H7 (cell line): ENCODE data around the gene SMARCA4. TPM values are rescaled to one million over a fixed set of nuclear protein-coding genes. Genes with fewer than 3 reads are reported as not detected.
"Not testable (repeated sequence)": the region's sequence is repeated elsewhere in the genome, so short reads cannot be mapped to it uniquely, and the experiment has no call there.

Experiments used
- DNase-seq: peaks from one replicate; pipeline ENCODE4 v3.0.0; 2012
- H3K27me3 ChIP-seq: 2 replicates; pipeline ENCODE4 v1.6.0; 2011; ENCODE audit warnings: mild to moderate bottlenecking, low read length; ENCODE audit not compliant: control insufficient read depth, insufficient read depth
- H3K36me3 ChIP-seq: replicated peaks from 2 replicates; pipeline ENCODE4 v1.5.1; 2011; ENCODE audit warnings: low read length; ENCODE audit not compliant: control insufficient read depth, insufficient read depth
- H3K4me3 ChIP-seq: 2 replicates; pipeline ENCODE4 v1.5.1; 2011; ENCODE audit warnings: low read depth, mild to moderate bottlenecking, control low read depth, low read length, moderate library complexity; ENCODE audit not compliant: insufficient read depth
- total RNA-seq: library from RNA; depleted of rRNA; stranded (reverse); fragments of >200 nt; shearing (Covaris generic); gene quantifications from 2 replicates; pipeline ENCODE4 v1.2.3, GENCODE V29; 2014

The SMARCA4 gene
- total RNA-seq, 1 experiment from 2014 or later: 173 TPM

GRCh38 chr19:10922638-10923014 lies 38.2 kb upstream of the SMARCA4 start:
- H3K4me3 ChIP-seq: no peak overlapping the region
- peak; percentile 48 for DNase-seq

GRCh38 chr19:10923260-10924112 lies 37.3 kb upstream of the SMARCA4 start:
- H3K36me3 ChIP-seq: peaks cover 17% of the 10 kb centered on the region

More at GRCh38 chr19:10922638-10923014, 38.2 kb upstream of the SMARCA4 start:
- Histone ChIP-seq H3K27me3 (no peaks in the 10 kb centered on the region), H3K36me3 (peaks cover 20% of the 10 kb centered on the region)

DNA sequence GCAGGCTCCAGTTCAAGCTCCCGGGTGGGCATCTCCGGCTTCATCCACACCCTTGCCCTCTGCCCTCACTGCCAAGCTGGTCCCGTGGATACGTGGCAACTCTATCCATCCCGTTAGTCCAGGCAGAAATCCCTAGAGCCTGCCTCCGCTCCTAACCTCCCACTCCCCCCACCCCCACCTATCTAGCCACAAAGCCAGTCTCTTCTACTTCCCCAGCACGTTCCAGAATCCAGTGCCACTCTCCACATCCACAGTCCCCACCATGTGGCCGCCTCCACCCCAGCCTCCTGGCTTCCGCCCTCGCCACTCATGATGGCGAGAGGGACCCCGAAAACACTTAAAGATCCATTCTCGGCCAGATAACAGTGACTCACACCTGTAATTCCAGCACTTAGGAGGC lies 36.2 kb upstream of the SMARCA4 start:
- DNase-seq: no peak
- Histone ChIP-seq H3K36me3 (peaks cover 10% of the 10 kb centered on the region), H3K27me3 (no peaks in the 10 kb centered on the region), H3K4me3 (no peak overlapping the region)

More at GRCh38 chr19:10923260-10924112, 37.3 kb upstream of the SMARCA4 start:
- Histone ChIP-seq H3K27me3 (no peaks in the 10 kb centered on the region), H3K4me3 (no peak overlapping the region)
- DNase-seq: peak; percentile 39

DNA sequence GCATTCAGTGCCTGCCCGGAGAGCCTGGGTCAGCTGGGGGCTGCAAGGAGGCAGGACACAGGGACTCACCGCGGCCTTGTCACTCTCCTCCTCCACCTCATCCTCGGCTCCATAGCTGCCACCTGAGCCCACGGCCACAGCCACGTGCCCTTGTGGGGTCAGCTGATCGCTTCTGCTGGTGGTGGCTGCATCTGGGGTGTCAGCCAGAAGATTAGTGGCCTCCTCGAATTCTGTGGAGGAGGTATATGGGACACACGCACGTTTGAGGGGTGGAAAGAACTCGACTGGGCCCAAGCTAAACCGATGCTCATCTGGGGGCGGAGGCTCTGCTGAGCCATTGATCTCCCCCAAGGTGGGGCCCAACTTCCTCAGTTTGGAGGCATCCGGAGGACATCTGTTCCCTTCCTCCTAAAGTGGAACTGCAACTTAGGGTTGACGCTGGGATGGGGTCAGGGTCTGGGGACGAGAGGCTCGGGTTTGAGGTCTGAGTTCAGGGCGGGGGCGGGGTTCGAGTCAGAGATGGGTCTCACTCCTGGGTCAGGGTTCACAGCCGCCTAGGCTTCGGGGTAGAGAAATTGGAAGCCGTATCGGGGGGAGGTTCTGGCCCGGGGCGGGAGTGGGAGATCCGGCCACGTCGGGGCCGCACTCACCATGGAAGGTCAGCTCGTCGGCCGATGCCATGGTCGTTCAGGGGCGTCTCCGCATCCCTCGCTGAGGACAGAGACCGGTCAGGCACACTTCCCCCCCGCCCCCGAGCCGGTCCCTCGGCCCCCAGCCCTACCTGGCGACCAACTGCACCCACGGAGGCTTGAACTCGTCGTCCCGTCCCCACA lies 32.9 kb upstream of the SMARCA4 start:
- H3K36me3 ChIP-seq: peaks cover 11% of the 10 kb centered on the region
- no peak for DNase-seq
- H3K27me3 ChIP-seq: no peaks in the 10 kb centered on the region
- peak overlapping the region; percentile 95 for H3K4me3 ChIP-seq

DNA sequence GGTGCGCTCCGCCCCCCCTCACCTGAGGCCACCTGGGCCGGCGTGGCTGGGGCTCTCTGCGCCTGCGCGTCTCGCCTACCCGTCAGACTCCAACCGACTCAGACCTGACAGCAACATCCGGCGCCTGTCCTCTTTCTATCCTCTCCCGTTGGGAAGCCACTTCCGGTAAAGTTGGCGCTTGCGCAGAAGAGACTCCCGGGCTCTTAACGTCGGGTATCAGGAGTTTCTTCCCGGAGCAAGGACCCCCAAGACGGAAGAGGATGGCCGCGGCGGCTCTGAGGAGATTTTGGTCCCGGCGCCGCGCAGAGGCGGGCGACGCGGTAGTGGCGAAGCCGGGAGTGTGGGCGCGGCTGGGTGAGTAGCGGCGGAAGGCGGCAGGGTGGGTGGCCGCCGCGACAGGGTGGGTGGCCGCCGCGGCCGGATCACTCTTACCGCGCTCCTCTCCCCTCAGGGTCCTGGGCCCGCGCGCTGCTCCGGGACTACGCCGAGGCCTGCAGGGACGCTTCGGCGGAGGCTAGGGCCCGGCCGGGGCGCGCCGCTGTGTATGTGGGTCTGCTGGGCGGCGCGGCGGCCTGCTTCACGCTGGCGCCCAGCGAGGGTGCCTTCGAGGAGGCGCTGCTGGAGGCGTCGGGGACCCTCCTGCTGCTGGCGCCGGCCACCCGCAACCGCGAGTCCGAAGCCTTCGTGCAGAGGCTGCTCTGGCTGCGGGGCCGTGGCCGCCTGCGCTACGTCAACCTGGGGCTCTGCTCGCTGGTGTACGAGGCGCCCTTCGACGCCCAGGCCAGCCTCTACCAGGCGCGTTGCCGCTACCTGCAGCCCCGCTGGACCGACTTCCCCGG lies 32.0 kb upstream of the SMARCA4 start, which contains the start of the genes TIMM29 and YIPF2:
TIMM29 (plus strand) TSS at position 249 of the 839 bp plus-strand sequence; CDS start at position 261, 12 bp downstream.
YIPF2 (minus strand) TSS at position 77 of the 839 bp plus-strand sequence. CDS start 229 bp downstream, outside the sequence.
- Histone ChIP-seq H3K27me3 (no peaks in the 10 kb centered on the region), H3K36me3 (peaks cover 11% of the 10 kb centered on the region), H3K4me3 (peak within 1 kb of the TSS; percentile 95)
- peak; percentile 99 for DNase-seq

DNA sequence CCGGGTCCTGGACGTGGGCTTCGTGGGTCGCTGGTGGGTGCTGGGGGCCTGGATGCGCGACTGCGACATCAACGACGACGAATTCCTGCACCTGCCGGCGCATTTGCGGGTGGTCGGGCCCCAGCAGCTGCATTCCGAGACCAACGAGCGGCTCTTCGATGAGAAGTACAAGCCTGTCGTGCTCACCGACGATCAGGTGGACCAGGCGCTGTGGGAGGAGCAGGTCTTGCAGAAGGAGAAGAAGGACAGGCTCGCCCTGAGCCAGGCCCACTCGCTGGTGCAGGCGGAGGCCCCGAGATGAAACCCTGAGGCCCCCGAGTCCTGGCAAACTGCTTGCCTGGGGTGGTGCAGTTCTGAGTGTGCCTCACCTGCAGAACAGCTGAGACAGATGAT lies 31.4 kb upstream of the SMARCA4 start:
- peak; percentile 66 for DNase-seq

DNA sequence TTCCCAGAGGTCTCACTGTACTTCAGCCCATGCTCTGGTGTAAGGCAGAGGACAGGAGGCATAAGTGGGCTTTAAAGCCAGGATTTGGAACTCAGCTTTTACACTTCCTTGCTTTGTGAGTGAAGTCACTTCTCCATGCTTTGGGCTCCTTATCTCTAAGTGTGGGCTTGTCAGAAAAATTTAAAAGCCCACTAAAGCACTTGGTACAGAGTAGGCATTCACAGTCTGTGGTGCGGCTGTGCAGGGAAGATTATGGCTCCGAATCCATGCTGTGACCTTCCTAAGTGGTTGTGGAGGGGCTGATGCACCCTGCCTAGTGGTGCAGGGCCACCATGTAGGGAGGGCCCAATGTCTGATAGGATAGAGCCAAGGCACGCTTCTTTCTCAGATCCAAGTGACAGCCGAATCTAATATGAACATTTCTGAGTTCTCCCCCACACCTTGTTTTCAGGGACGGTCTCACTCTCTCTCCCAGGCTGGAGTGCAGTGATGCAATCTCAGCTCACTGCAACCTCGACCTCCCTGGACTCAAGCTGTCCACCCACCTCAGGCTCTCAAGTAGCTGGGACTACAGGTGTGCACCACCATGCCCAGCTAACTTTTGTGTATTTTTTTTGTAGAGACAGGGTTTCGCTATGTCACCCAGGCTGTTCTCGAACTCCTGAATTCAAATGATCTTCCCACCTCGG lies 25.3 kb upstream of the SMARCA4 start:
- Histone ChIP-seq H3K36me3 (peaks cover under 1% of the 10 kb centered on the region), H3K27me3 (no peaks in the 10 kb centered on the region), H3K4me3 (no peak overlapping the region)
- DNase-seq: no peak

More for the DNA sequence above, 31.4 kb upstream of the SMARCA4 start:
- Histone ChIP-seq H3K27me3 (no peaks in the 10 kb centered on the region), H3K36me3 (peaks cover 11% of the 10 kb centered on the region), H3K4me3 (peak overlapping the region; percentile 95)

DNA sequence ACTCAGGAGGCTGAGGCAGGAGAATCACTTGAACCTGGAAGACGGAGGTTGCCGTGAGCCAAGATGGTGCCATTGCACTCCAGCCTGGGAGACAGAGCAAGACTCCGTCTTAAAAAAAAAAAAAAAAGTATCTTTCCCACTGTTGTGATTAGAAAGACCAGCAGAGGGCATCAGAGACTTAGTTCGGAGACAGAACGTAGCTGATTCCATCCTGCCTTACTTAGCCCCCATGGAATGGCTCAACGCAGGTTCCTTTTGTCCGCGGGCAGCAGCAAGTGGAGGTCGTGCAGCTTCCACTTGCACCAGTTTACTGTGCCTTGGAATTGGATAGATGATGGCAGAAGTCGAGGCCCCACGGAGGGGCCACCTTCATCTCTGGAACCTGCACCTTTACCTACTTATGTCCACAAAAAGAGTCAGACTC lies 24.2 kb upstream of the SMARCA4 start:
- Histone ChIP-seq H3K4me3 (no peak overlapping the region), H3K36me3 (no peaks in the 10 kb centered on the region; the same call in 1 of the 2 replicates), H3K27me3 (no peaks in the 10 kb centered on the region)
- peak; percentile 86 for DNase-seq

DNA sequence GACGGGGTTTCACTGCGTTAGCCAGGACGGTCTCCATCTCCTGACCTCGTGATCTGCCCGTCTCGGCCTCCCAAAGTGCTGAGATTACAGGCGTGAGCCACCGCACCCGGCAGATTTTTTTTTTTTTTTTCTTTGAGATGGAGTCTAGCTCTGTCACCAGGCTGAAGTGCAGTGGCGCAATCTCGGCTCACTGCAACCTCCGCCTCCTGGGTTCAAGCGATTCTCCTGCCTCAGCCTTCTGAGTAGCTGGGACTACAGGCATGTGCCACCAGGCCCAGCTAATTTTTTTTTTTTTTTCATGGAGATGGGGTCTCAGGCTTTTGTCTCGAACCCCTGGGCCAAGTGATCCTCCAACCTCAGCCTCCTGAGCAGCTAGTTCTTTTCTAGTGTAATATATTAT lies 19.2 kb upstream of the SMARCA4 start:
- not testable (repeated sequence) for H3K4me3 ChIP-seq, DNase-seq, H3K27me3 ChIP-seq, H3K36me3 ChIP-seq

DNA sequence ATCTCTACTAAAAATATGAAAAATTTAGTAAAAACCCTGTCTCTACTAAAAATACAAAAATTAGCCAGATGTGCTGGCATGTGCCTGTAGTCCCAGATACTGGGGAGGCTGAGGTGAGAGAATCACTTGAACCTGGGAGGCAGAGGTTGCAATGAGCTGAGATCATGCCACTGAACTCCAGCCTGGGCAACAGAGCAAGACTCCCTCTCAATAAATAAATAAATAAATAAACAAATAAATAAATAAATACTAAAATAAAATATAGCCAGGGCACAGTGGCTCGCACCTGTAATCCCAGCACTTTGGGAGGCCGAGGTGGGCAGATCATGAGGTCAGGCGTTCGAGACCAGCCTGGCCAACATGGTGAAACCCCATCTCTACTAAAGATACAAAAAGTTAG lies 17.4 kb upstream of the SMARCA4 start:
- H3K27me3 ChIP-seq, H3K4me3 ChIP-seq, H3K36me3 ChIP-seq, DNase-seq: not testable (repeated sequence)

GRCh38 chr19:10945264-10945663 lies 15.6 kb upstream of the SMARCA4 start:
- H3K4me3 ChIP-seq: no peak overlapping the region
- no peaks in the 10 kb centered on the region for H3K36me3 ChIP-seq
- DNase-seq: no peak
- H3K27me3 ChIP-seq: no peaks in the 10 kb centered on the region

- no peaks in the 10 kb centered on the region for H3K27me3 ChIP-seq
- H3K36me3 ChIP-seq: no peaks in the 10 kb centered on the region
- DNase-seq: no peak
- H3K4me3 ChIP-seq: no peak overlapping the region
These were observed 13.7 kb upstream of the SMARCA4 start for GRCh38 chr19:10946958-10947657.

DNA sequence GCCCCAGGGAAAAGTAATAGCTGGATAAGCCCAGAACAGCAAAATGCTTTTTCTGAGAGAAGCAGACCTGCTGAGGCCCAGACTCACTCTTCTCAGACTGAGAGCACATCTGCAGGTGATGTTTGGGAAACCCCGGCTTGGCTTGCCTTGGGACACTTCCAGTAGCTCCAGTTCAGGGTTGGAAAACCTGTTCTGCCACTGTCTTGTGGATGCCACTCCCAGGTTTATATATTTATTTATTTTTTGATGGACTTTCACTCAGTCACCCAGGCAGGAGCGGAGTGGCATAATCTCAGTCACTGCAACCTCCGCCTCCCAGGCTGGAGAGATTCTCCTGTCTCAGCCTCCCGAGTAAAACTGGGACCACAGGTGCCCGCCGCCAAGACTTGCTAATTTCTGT lies 8.0 kb upstream of the SMARCA4 start:
- Histone ChIP-seq H3K4me3 (no peak overlapping the region), H3K36me3 (no peaks in the 10 kb centered on the region), H3K27me3 (no peaks in the 10 kb centered on the region)
- no peak for DNase-seq
